ENCODE results near the gene LRRC57.

Gene LRRC57

DNA sequence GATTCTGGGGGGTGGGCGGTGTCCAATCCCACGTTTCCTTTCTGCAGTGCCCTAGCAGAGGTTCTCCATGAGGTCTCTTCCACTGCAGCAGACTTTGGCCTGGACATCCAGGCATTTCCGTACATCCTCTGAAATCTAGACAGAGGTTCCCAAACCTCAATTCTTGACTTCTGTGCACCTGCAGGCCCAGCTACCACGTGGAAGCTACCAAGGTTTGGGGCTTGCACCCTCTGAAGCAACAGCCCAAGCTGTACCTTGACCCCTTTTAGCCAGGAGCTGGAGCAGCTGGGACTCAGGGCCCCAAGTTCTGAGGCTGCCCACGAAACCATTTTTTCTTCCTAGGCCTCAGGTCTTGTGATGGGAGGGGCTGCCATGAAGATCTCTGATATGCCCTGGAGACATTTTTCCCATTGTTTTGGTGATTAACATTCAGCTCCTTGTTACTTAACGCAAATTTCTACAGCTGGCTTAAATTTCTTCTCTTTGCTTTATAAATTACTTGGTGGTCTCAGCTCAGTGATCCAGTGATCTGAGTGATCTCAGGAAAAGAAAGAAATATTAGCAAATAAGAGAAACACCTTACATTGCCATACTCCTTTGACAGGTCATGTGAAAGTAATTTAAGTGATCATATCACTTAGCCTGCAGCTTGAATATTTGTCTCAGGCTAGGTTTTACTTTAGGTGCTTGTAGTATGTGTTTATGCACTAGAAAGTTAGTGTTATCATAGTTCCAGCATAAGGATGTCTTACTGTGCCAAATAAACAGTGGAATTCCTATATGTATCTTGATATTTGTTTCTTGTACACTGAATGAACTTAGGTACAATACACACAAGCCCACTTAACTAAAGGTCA, 50.2 kb downstream of the LRRC57 start:
- TF ChIP-seq CSDC2 (CRISPR knock-in tag; IDR thresholded peaks at IDR 0.05) (no peak), ZNF70 (CRISPR knock-in tag; IDR thresholded peaks at IDR 0.05) (no peak), ESRRG (CRISPR knock-in tag; IDR thresholded peaks at IDR 0.05) (no peak)
- ATAC-seq, result no peak

DNA sequence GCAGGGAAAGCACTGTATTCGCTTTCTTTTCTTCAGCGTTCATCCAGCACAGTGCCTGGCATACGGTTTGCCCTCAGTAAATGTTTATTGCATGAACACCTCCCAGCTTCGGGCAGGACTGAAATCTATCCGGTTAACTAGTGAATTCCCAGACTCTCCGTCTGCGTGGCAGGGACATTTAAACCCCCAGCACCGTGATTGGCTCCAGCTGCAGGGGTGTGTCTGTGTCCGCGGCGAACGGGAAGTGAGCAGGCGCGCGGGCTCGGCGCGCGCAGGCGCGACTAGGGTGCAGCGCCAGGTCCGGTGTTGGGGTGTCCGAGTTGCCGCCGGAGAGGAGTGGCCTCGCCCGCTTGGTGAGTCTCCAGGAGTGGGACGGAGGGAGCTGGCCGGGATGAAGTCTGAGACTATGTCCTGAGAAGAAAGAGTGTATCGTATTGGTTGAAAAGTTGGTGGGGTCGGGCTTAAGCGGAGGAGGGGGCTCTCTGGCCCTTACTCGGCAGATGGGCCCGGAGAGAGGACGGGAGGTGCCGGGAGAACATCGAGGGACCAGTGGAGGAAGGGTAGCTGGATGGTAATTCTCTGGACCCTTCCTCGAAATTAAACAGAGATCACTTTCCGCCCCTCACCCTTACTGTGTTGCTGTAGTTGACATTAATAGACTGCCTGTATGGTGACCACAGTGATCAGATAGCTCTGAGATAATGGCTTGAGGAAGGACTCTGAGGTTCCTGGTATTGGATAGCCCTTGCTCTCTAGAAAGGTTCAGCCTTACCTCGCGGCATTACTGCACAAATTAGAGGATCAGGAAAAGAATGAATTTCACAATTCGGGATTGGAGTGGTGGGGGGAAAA, 53.0 kb downstream of the LRRC57 start, which contains the start of gene SNAP23:
TSS of gene SNAP23 (plus strand) at position 274 of the 852 bp plus-strand sequence. CDS start 16,213 bp downstream, outside the sequence.
- no peak for TF ChIP-seq CSDC2 (CRISPR knock-in tag; IDR thresholded peaks at IDR 0.05)
- TF ChIP-seq ZFP3 (CRISPR knock-in tag; IDR thresholded peaks at IDR 0.05), result peak; percentile 93
- peak; percentile 93 for ATAC-seq

DNA sequence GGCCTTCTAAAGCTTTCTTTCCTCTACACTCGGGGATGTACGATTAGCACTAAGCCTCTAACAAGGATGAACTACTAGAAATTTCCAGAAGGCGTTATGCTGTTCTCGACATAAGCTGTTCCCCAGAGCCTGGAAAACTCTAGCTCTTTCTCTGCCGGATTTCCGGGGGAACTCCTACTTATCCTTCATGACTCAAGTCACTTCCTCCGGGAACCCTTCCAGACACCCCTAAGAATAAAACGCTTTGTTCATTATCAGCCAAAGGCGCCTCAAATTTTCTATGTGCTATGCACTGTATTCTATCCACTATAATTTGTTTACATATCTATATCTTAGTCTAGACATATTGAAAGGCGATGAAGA, 53.6 kb downstream of the LRRC57 start:
- TF ChIP-seq TCF4 (CRISPR knock-in tag; IDR thresholded peaks at IDR 0.05; ENCODE audit: borderline replicate concordance) (no peak), ZFP3 (CRISPR knock-in tag; IDR thresholded peaks at IDR 0.05) (peak; percentile 100), TSHZ2 (CRISPR knock-in tag; IDR thresholded peaks at IDR 0.05) (no peak), CREB5 (CRISPR knock-in tag; IDR thresholded peaks at IDR 0.05; ENCODE audit: low read depth) (no peak)
- ATAC-seq, result peak; percentile 11

DNA sequence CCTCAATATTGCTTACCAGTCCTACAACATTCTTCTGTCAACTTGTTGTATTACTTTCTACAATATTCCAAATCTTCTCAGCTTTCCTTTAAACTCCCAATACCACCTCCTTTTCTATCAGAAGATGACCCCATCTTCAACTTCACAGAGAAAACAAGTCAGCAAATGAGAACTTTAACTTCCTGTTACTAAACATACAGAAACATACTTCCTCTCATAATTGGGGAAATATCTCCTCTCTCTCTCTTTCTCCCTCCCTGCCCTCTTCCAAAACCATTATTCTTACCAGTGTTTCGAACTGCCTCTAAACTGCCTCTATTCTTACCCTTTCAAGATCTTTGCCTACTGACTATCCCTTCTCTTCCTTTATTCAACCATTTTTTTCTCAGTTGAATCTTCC, 54.9 kb downstream of the LRRC57 start:
- ATAC-seq, result no peak
- TF ChIP-seq ZNF70 (CRISPR knock-in tag; IDR thresholded peaks at IDR 0.05), result no peak
- no peak for TF ChIP-seq ZFP3 (CRISPR knock-in tag; IDR thresholded peaks at IDR 0.05)
- no peak for TF ChIP-seq ZNF8 (CRISPR knock-in tag; IDR thresholded peaks at IDR 0.05)

DNA sequence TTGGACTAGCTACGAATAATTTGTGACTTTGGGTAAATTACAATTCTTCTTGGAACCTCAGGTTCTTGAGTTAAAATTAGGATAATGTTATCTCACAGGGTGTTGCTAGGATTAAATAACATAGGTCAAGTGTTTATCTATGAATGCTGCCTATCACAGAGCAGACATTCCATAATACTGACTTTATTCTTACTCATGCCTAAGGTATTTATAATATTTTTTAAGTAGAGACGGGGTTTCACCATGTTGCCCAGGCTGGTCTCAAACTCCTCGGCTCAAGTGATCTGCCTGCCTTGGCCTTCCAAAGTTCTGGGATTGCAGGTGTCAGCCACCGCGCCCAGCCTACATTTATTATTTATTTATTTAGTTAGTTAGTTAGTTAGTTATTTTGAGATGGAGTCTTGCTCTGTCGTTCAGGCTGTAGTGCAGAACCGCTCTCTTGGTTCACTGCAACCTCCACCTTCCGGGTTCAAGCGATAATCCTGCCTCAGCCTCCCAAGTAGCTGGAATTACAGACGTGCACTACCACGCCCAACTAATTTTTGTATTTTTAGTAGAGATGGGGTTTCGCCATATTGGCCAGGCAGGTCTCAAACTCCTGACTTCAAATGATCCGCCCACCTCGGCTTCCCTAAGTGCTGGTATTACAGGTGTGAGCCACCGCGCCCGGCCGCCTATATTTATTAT, 56.9 kb downstream of the LRRC57 start:
- ATAC-seq, result peak; percentile 27
- TF ChIP-seq RARB (CRISPR knock-in tag; IDR thresholded peaks at IDR 0.05), result no peak
- TF ChIP-seq ARNTL (CRISPR knock-in tag; IDR thresholded peaks at IDR 0.05; ENCODE audit: borderline replicate concordance, low read depth), result no peak
- no peak for TF ChIP-seq GLIS3 (CRISPR knock-in tag; IDR thresholded peaks at IDR 0.05)
- TF ChIP-seq CREB5 (CRISPR knock-in tag; IDR thresholded peaks at IDR 0.05; ENCODE audit: low read depth), result 0 out of 2 replicates have a peak, but pooled peaks have one; percentile 41
- TF ChIP-seq ESRRG (CRISPR knock-in tag; IDR thresholded peaks at IDR 0.05), result no peak
- no peak for TF ChIP-seq TOX (CRISPR knock-in tag; IDR thresholded peaks at IDR 0.05; ENCODE audit: borderline replicate concordance)
- TF ChIP-seq CSDC2 (CRISPR knock-in tag; IDR thresholded peaks at IDR 0.05), result no peak
- TF ChIP-seq ZNF70 (CRISPR knock-in tag; IDR thresholded peaks at IDR 0.05), result no peak

GRCh38 chr15:42490671-42491538, 57.7 kb downstream of the LRRC57 start, which contains the start of gene ZNF106:
TSS of gene ZNF106 (minus strand) at chr15:42491141. CDS start at chr15:42472289, 18,852 bp downstream.
- ATAC-seq, result peak; percentile 50
- no peak for TF ChIP-seq CREB5 (CRISPR knock-in tag; IDR thresholded peaks at IDR 0.05; ENCODE audit: low read depth)
- 0 out of 2 replicates have a peak, but pooled peaks have one; percentile 27 for TF ChIP-seq ZFP3 (CRISPR knock-in tag; IDR thresholded peaks at IDR 0.05)
